Measurements from ENCODE around the gene ZNF3. TPM values are rescaled to one million over a fixed set of nuclear protein-coding genes. Genes with fewer than 3 reads are reported as not detected.

ZNF3 gene
- total RNA-seq, 1 donor from 2014 or later: 16.7 TPM

DNA sequence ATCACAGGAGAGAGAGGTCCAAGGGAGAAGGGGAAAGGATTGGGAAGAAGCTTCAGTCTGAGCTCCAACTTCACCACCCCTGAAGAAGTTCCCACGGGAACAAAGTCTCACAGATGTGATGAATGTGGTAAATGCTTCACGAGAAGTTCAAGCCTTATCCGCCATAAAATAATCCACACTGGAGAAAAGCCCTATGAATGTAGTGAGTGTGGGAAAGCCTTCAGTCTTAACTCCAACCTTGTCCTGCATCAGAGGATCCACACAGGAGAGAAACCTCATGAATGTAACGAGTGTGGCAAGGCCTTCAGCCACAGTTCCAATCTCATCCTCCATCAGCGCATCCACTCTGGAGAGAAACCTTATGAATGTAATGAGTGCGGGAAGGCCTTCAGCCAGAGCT lies 48.0 kb downstream of the ZNF3 start:
- Histone ChIP-seq H3K4me3 (no peak overlapping the region), H3K27me3 (no peaks in the 10 kb centered on the region), H3K9me3 (no peaks in the 10 kb centered on the region), H3K27ac (no peak overlapping the region), H3K36me3 (peaks cover 0 to 66% of the 10 kb centered on the region in 2 donors), H3K4me1 (no peaks in the 10 kb centered on the region)
- no peak for DNase-seq (ENCODE audit: extremely low spot score in 2 of 2)
- TF ChIP-seq POLR2AphosphoS5 (IDR thresholded peaks at IDR 0.05; ENCODE audit: insufficient read depth in 1 of 2, low read depth in 1 of 2) (no peak), POLR2A (IDR thresholded peaks at IDR 0.05) (no peak), CTCF (IDR thresholded peaks at IDR 0.05) (no peak)
- intact Hi-C loops (cut with DNase I): no loop called here

DNA sequence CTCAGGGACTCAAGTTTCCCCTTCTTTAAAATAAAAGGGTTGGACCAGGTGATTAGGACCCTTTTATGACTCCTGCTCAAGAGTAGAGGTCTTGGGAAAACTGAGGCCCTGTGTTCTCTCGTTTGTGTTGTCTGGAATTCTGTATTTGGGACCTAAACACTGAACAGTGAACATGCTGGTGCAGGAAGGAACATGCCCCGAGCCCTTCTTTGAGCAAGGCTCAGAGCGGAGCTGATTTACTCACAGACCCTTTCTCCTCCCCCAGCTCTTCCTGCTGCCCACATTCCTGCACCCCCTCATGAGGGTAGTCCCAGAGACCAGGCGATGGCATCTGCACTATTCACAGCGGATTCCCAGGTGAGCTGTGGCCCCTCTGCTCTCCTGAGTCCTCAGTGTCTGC lies 51.9 kb downstream of the ZNF3 start:
- no peaks in the 10 kb centered on the region for H3K27me3 ChIP-seq
- no peaks in the 10 kb centered on the region for H3K4me1 ChIP-seq
- H3K9me3 ChIP-seq: no peaks in the 10 kb centered on the region
- no peak overlapping the region for H3K27ac ChIP-seq
- TF ChIP-seq POLR2A (IDR thresholded peaks at IDR 0.05) (no peak), CTCF (IDR thresholded peaks at IDR 0.05) (no peak), POLR2AphosphoS5 (IDR thresholded peaks at IDR 0.05; ENCODE audit: insufficient read depth in 1 of 2, low read depth in 1 of 2) (no peak)
- H3K4me3 ChIP-seq: no peak overlapping the region
- DNase-seq (ENCODE audit: extremely low spot score in 2 of 2): no peak
- H3K36me3 ChIP-seq: peaks cover 0 to 75% of the 10 kb centered on the region in 2 donors
- intact Hi-C loops (cut with DNase I): no loop called here

- no peak overlapping the region for H3K27ac ChIP-seq
- no peak overlapping the region for H3K4me3 ChIP-seq
- H3K27me3 ChIP-seq: no peaks in the 10 kb centered on the region
- intact Hi-C loops (cut with DNase I): no loop called here
- no peak for TF ChIP-seq POLR2A (IDR thresholded peaks at IDR 0.05)
- TF ChIP-seq CTCF (IDR thresholded peaks at IDR 0.05): no peak
- no peak for TF ChIP-seq POLR2AphosphoS5 (IDR thresholded peaks at IDR 0.05; ENCODE audit: insufficient read depth in 1 of 2, low read depth in 1 of 2)
- no peaks in the 10 kb centered on the region for H3K9me3 ChIP-seq
- no peak for DNase-seq (ENCODE audit: extremely low spot score in 2 of 2)
- H3K4me1 ChIP-seq: peaks cover 2% of the 10 kb centered on the region
- H3K36me3 ChIP-seq: peaks cover 0 to 68% of the 10 kb centered on the region in 2 donors
Measured at GRCh38 chr7:100027197-100027596, 54.3 kb downstream of the ZNF3 start.

- TF ChIP-seq CTCF (IDR thresholded peaks at IDR 0.05) (no peak), POLR2AphosphoS5 (IDR thresholded peaks at IDR 0.05; ENCODE audit: insufficient read depth in 1 of 2, low read depth in 1 of 2) (no peak), POLR2A (IDR thresholded peaks at IDR 0.05) (no peak)
- no peak for DNase-seq (ENCODE audit: extremely low spot score in 2 of 2)
- Histone ChIP-seq H3K4me3 (no peak overlapping the region), H3K27ac (no peak overlapping the region), H3K4me1 (peaks cover 17% of the 10 kb centered on the region), H3K9me3 (no peaks in the 10 kb centered on the region), H3K27me3 (no peaks in the 10 kb centered on the region), H3K36me3 (peaks cover 0 to 48% of the 10 kb centered on the region in 2 donors)
- intact Hi-C loops (cut with DNase I): no loop called here
Measured at GRCh38 chr7:100024020-100024619, 57.4 kb downstream of the ZNF3 start.

- Histone ChIP-seq H3K9me3 (no peaks in the 10 kb centered on the region), H3K36me3 (peaks cover 0 to 44% of the 10 kb centered on the region in 2 donors), H3K4me3 (no peak overlapping the region), H3K4me1 (peaks cover 23% of the 10 kb centered on the region), H3K27ac (peak overlapping the region; percentile 44), H3K27me3 (no peaks in the 10 kb centered on the region)
- DNase-seq (ENCODE audit: extremely low spot score in 2 of 2): no peak
- intact Hi-C loops (cut with DNase I): no loop called here
- TF ChIP-seq POLR2AphosphoS5 (IDR thresholded peaks at IDR 0.05; ENCODE audit: insufficient read depth in 1 of 2, low read depth in 1 of 2) (no peak), CTCF (IDR thresholded peaks at IDR 0.05) (no peak), POLR2A (IDR thresholded peaks at IDR 0.05) (no peak)
Measured at GRCh38 chr7:100023526-100023925, 58.0 kb downstream of the ZNF3 start.
